ENCODE results near the gene FAM136A.

DNA sequence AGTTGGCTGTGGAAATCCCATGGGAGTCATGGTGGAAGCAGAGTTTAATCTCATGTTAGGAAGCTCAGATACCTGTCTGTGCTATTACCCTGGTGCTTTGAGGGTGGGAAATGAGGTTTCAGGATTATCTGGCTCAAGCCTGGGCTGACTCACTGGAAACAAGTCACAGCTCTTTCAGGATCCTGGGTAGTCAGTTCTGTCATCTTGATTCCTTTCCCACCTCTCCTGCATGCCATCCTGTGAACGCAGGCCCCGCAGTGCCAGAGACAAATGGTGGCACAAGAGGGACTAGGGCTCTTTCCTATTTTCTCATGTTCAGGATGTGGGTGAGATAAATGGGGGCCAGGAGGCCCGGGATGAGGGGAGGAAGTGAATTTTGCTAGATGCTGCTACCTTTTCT, 3.7 kb upstream of the FAM136A start:
- TF ChIP-seq, protein P1, sequence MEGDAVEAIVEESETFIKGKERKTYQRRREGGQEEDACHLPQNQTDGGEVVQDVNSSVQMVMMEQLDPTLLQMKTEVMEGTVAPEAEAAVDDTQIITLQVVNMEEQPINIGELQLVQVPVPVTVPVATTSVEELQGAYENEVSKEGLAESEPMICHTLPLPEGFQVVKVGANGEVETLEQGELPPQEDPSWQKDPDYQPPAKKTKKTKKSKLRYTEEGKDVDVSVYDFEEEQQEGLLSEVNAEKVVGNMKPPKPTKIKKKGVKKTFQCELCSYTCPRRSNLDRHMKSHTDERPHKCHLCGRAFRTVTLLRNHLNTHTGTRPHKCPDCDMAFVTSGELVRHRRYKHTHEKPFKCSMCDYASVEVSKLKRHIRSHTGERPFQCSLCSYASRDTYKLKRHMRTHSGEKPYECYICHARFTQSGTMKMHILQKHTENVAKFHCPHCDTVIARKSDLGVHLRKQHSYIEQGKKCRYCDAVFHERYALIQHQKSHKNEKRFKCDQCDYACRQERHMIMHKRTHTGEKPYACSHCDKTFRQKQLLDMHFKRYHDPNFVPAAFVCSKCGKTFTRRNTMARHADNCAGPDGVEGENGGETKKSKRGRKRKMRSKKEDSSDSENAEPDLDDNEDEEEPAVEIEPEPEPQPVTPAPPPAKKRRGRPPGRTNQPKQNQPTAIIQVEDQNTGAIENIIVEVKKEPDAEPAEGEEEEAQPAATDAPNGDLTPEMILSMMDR (IDR thresholded peaks at IDR 0.05) = no peak
- TF ChIP-seq EP300 (IDR thresholded peaks at IDR 0.05) = no peak
- no peak for TF ChIP-seq POLR2A (IDR thresholded peaks at IDR 0.05)
- no peak for TF ChIP-seq POLR2AphosphoS5 (IDR thresholded peaks at IDR 0.05)
